Activated CD4-positive, alpha-beta T cell treated with anti-CD3 and anti-CD28 coated beads, Interleukin-2, amount 10 ng/mL, durations not matched to agents 7 days and 5 days (primary cell): ENCODE results near the gene MED16. TPM values are rescaled to one million over a fixed set of nuclear protein-coding genes. Genes with fewer than 3 reads are reported as not detected.

Source experiments
- CTCF ChIA-PET: fragments of 350-600 bp; sonication (Branson Sonifier 250); formaldehyde crosslinking; loops from one replicate; lab custom pipeline; 2021; ENCODE audit warnings: antibody characterized with exemption; lab: Charles Lee
- POLR2A ChIA-PET: fragments of 350-600 bp; sonication (Branson Sonifier 250); formaldehyde crosslinking; loops from one replicate; lab custom pipeline; 2021; ENCODE audit warnings: antibody characterized with exemption; lab: Charles Lee
- DNase-seq: peaks from one replicate; pipeline ENCODE4 v3.0.0-alpha.2; 2020
- H3K27ac Mint-ChIP-seq: one replicate; pipeline ENCODE4 v1.8.0; 2021; ENCODE audit warnings: mild to moderate bottlenecking, moderate library complexity, mixed read lengths
- H3K27me3 Mint-ChIP-seq: one replicate; pipeline ENCODE4 v1.8.0; 2021; ENCODE audit warnings: mixed read lengths
- H3K36me3 Mint-ChIP-seq: one replicate; pipeline ENCODE4 v1.8.0; 2021; ENCODE audit warnings: low read depth, mixed read lengths
- H3K4me1 Mint-ChIP-seq: one replicate; pipeline ENCODE4 v1.8.0; 2021; ENCODE audit warnings: mixed read lengths
- H3K4me3 Mint-ChIP-seq: one replicate; pipeline ENCODE4 v1.8.0; 2021; ENCODE audit warnings: mild to moderate bottlenecking, moderate library complexity, mixed read lengths
- H3K9me3 Mint-ChIP-seq: one replicate; pipeline ENCODE4 v1.8.0; 2021; ENCODE audit warnings: mixed read lengths
- total RNA-seq, 2 experiments: library from RNA; stranded (reverse); gene quantifications; one replicate each; pipeline ENCODE4 v1.2.3, GENCODE V29; 2021

The MED16 gene, protein sequence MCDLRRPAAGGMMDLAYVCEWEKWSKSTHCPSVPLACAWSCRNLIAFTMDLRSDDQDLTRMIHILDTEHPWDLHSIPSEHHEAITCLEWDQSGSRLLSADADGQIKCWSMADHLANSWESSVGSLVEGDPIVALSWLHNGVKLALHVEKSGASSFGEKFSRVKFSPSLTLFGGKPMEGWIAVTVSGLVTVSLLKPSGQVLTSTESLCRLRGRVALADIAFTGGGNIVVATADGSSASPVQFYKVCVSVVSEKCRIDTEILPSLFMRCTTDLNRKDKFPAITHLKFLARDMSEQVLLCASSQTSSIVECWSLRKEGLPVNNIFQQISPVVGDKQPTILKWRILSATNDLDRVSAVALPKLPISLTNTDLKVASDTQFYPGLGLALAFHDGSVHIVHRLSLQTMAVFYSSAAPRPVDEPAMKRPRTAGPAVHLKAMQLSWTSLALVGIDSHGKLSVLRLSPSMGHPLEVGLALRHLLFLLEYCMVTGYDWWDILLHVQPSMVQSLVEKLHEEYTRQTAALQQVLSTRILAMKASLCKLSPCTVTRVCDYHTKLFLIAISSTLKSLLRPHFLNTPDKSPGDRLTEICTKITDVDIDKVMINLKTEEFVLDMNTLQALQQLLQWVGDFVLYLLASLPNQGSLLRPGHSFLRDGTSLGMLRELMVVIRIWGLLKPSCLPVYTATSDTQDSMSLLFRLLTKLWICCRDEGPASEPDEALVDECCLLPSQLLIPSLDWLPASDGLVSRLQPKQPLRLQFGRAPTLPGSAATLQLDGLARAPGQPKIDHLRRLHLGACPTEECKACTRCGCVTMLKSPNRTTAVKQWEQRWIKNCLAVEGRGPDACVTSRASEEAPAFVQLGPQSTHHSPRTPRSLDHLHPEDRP
- total RNA-seq: 10 to 100 TPM; 72.5 to 88.1 TPM

DNA sequence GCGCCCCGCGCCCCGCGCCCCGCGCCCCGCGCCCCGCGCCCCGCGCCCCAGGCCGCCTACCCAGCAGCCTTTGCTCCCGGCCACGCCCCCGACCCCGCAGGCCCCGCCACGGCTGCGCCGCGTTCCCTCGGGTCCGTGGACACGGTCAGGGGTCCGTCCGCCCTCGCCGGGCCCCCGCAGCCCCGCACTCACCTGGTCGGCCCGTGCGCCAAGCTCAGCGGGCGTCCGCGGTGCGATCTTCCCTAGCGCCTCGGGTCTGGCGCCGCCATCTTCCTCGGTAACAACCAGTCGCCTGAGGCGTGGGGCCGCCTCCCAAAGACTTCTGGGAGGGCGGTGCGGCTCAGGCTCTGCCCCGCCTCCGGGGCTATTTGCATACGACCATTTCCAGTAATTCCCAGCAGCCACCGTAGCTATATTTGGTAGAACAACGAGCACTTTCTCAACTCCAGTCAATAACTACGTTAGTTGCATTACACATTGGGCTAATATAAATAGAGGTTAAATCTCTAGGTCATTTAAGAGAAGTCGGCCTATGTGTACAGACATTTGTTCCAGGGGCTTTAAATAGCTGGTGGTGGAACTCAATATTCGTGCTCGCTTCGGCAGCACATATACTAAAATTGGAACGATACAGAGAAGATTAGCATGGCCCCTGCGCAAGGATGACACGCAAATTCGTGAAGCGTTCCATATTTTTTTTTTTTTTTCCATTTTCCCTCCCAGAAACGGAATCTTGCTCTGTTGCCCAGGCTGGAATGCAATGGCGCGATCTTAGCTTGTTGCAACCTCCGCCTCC is at the start of gene MED16, which contains the start of gene RNU6-9:
TSS of gene MED16 (minus strand) at position 294 of the 796 bp plus-strand sequence. CDS start 2,056 bp downstream, outside the sequence.
TSS of gene RNU6-9 (plus strand) at position 591 of the 796 bp plus-strand sequence.
- CTCF ChIA-PET: interaction anchor here (0.6 to 2.0 kb wide), 6 partner anchors 9 to 177 kb away, joined by 3 to 17 read pairs (median 4); no protein-coding TSS in a partner anchor
- Mint-ChIP-seq H3K27ac (peak within 1 kb of the TSS; percentile 98), H3K9me3 (no peaks in the 10 kb centered on the region), H3K36me3 (peaks cover 12% of the 10 kb centered on the region), H3K4me1 (peaks cover 28% of the 10 kb centered on the region), H3K4me3 (peak within 1 kb of the TSS; percentile 92), H3K27me3 (no peaks in the 10 kb centered on the region)
- POLR2A ChIA-PET: interaction anchor here (0.5 to 0.7 kb wide), 3 partner anchors 17 to 1373 kb away, joined by 3 read pairs; no protein-coding TSS in a partner anchor
- peak; percentile 92 for DNase-seq

DNA sequence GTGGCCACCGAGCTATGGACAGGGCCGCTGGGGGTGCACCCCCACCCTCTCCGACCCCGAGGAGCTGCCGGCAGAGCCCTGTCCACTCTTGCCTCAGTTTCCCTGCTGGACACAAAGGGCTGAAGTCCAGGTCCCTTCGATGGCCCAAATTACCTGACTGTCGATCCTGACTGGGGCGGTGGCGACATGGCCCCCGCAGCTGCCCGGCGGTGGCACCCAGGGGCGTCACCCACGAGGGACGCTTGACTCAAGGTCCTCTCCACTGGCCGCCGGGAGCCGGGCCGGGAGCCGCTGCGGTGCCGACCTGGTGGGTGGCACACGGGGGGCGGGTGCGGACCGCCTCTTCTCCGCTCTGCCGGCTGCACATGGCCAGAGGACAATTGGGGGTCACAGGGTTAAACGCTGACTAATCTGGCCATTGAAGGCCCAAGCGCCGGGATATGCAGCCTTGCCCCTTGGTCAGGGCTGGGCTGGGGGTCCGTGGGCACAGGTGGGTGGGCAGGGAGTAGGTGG is 49.2 kb upstream of the MED16 start:
- Mint-ChIP-seq H3K4me3 (no peak overlapping the region), H3K4me1 (peaks cover 30% of the 10 kb centered on the region), H3K36me3 (peaks cover 14% of the 10 kb centered on the region), H3K27ac (no peak overlapping the region), H3K27me3 (no peaks in the 10 kb centered on the region), H3K9me3 (peaks cover 3% of the 10 kb centered on the region)
- no peak for DNase-seq
- ChIA-PET POLR2A (no interaction called here), CTCF (no interaction called here)

DNA sequence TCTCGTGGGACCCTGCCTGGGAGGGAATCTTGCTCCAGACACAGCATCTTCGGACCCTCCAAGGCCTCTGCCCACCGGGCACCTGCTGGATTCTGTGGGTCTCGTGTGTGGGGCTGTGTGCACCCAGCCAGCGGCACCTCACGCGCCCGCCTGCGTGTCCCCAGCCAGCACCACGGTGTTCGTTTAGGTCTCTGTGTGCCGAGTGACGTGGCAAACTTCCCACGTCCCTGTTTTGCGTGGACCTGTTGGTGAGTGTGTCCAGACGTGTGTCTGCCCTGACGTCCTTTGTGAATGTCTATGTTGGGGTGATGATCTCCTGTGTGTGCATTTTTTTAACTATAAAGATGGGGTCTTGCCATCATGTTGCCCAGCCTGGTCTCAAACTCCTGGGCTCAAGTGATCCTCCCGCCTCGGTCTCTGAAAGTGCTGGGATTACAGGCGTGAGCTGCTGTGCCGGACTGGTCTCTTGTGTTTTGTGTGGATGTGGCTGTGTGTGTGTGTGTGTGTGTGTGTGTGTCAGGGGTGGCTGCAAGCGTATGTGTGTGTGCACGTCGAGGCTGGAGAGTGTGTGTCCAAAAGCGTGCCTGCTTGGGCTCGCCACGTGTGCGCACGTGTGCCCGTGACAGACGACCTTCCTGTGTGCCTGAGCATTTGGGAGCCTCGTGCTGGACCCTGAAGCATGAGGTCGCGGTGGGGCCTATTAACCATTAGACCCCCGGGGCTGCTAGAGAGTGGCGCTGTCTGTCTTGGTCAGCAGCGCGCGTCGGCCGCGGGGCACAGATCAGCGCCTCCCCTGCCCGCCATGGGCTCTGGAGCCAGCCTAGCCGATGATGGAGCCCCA is 48.5 kb upstream of the MED16 start:
- H3K36me3 Mint-ChIP-seq: peaks cover 17% of the 10 kb centered on the region
- no peaks in the 10 kb centered on the region for H3K27me3 Mint-ChIP-seq
- H3K27ac Mint-ChIP-seq: peak overlapping the region; percentile 54
- POLR2A ChIA-PET: no interaction called here
- DNase-seq: no peak
- H3K4me1 Mint-ChIP-seq: peaks cover 35% of the 10 kb centered on the region
- CTCF ChIA-PET: no interaction called here
- peaks cover 3% of the 10 kb centered on the region for H3K9me3 Mint-ChIP-seq
- H3K4me3 Mint-ChIP-seq: peak overlapping the region; percentile 69

DNA sequence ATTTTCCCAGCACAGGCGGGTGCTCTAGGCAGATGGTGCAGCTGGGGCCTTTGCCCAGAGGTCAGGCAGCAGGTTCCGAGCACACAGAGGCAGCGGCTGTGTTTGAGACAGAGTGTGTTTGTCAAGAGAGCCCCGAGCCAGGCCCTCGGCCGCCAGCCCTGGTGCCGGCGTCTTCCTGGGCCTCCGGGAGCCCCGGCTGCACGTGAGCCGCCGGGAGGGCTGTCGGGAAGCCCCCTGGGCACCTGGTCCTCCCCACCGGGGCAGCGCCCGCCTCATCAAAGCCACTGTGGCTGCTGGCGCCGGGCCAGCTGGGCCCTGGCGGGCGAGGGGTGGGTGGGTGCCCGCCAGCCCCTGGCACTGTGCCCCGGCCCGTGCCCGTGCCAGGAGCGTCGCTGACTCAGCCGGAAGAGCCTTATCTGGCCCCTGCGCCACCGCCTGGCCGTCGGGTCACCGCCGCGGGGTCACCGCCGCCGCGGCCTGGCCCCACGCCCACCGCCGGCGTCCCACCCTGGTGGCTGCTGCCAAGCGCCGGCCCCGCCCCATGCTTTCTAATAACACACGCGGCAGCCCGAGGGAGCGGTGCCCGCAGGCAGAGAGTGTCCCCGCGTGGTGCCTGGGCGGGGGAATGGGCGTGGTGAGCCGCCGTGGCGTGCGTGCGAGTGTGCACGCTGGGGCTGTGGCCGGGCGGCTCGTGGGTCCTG is 47.8 kb upstream of the MED16 start:
- ChIA-PET CTCF (interaction anchor here (1.4 kb wide), 1 partner anchor 300 kb away, joined by 3 read pairs; no protein-coding TSS in a partner anchor), POLR2A (no interaction called here)
- Mint-ChIP-seq H3K9me3 (peaks cover 3% of the 10 kb centered on the region), H3K27ac (peak overlapping the region; percentile 76), H3K36me3 (peaks cover 17% of the 10 kb centered on the region), H3K27me3 (no peaks in the 10 kb centered on the region), H3K4me3 (peak overlapping the region; percentile 69), H3K4me1 (peaks cover 35% of the 10 kb centered on the region)
- DNase-seq: peak; percentile 63

DNA sequence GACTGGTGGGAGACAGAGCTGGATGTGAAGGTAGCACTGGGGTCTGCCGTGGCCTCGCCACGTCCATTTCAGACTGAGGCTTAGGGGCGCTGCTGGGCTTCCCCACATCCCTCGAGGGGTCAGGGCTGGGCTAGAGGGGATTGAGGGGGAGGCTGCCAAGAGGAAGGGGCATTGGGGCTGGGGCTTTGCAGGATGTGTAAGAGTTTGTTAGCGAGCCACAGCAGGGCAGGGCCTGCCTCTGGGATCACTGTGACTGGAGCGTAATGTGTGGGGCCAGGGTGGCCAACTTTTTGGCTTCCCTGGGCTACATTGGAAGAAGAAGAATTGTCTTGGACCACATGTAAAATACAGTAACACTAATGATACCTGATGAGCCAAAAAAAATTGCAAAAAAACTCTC is 46.9 kb upstream of the MED16 start:
- CTCF ChIA-PET: interaction anchor here (0.6 to 1.4 kb wide), 3 partner anchors 10 to 301 kb away, joined by 3 to 5 read pairs (median 3); no protein-coding TSS in a partner anchor
- DNase-seq: no peak
- Mint-ChIP-seq H3K27me3 (no peaks in the 10 kb centered on the region), H3K9me3 (peaks cover 3% of the 10 kb centered on the region), H3K27ac (peak overlapping the region; percentile 76), H3K4me3 (peak overlapping the region; percentile 17), H3K36me3 (peaks cover 17% of the 10 kb centered on the region), H3K4me1 (peaks cover 35% of the 10 kb centered on the region)
- POLR2A ChIA-PET: no interaction called here

DNA sequence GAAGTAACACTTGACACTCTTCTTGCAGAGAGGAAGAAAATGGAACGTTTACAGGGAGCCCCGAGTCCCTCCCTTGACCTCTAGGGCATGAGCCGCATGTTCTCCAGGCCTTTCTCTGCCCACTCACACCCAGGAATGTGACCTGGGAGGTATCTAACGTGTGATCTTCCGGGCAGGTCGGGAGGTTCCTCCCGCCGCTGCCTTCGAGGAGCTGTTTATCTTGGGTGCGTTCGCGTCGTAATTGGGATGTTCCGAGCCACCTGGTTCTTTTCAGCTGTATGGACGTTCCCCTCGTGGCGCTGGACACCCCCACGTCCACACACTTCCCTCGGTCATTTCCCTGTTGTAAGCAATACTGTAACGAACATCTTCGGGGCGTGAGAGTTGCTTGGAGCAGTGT is 46.5 kb upstream of the MED16 start:
- H3K9me3 Mint-ChIP-seq: peaks cover 3% of the 10 kb centered on the region
- ChIA-PET POLR2A (no interaction called here), CTCF (interaction anchor here (0.6 to 1.4 kb wide), 3 partner anchors 10 to 301 kb away, joined by 3 to 5 read pairs (median 3); no protein-coding TSS in a partner anchor)
- H3K27me3 Mint-ChIP-seq: no peaks in the 10 kb centered on the region
- no peak for DNase-seq
- no peak overlapping the region for H3K4me3 Mint-ChIP-seq
- H3K4me1 Mint-ChIP-seq: peaks cover 35% of the 10 kb centered on the region
- peaks cover 17% of the 10 kb centered on the region for H3K36me3 Mint-ChIP-seq
- no peak overlapping the region for H3K27ac Mint-ChIP-seq

DNA sequence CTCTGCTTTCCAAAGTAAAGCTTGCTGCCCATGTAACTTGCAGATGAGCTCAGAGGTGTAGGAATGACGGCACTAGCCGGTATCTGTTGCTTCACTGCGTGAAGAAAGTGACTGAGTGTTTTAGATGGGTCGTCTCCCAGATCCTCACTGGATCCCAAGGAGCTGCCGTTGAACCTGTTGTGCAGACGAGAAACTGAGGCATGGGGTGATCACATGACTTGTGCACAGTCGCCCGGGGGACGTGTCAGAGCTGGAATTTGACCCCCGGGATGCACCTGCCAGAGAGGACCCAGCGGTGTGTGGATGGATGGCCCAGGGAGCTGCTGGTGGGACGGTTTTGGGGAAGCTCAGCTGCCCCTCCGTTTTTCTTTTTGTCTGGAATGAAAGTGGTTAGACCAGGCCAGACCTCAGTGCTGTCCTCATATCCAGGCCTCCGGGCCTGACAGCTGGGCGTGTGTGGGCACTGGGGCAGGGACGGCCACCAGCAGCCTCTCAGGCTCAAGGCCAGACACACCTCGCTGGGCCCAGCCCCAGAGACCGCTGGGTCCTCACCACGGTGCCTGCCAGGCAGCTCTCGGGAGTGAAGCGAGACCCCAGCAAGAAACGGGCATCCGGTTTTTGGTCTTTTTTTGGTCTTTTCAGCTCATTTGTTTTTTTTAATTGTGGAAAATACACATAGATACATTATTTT is 45.4 kb upstream of the MED16 start:
- DNase-seq: no peak
- CTCF ChIA-PET: interaction anchor here (0.6 to 2.2 kb wide), 6 partner anchors 9 to 569 kb away, joined by 3 to 7 read pairs (median 3); no protein-coding TSS in a partner anchor
- Mint-ChIP-seq H3K27ac (no peak overlapping the region), H3K4me3 (no peak overlapping the region), H3K9me3 (peaks cover 3% of the 10 kb centered on the region), H3K36me3 (peaks cover 17% of the 10 kb centered on the region), H3K27me3 (no peaks in the 10 kb centered on the region), H3K4me1 (peaks cover 35% of the 10 kb centered on the region)
- POLR2A ChIA-PET: interaction anchor here (0.7 kb wide), 1 partner anchor 164 kb away, joined by 4 read pairs; no protein-coding TSS in a partner anchor

DNA sequence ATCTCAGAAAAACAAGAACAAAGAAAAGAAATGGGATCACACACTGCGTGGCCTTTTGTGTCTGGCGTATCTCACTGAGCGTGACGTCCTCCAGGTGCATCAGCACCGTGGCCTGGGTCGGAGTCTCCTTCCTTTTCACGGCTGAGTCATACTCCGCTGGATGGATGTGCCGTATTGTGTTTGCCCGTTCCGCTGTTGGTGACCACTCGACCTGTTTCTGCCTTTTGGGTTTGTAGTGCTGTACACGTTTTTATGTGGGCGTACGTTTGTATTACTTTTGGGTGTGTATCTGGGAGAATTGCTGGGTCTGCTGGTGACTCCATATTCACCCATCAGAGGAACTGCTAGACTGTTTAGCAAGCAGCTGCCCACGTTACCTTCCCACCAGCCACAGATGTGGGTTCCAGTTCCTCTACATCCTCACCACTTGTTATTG is 44.3 kb upstream of the MED16 start:
- Mint-ChIP-seq H3K27me3 (no peaks in the 10 kb centered on the region), H3K4me1 (peaks cover 42% of the 10 kb centered on the region), H3K9me3 (peaks cover 3% of the 10 kb centered on the region), H3K4me3 (no peak overlapping the region), H3K27ac (peak overlapping the region; percentile 68), H3K36me3 (peaks cover 20% of the 10 kb centered on the region)
- ChIA-PET POLR2A (no interaction called here), CTCF (interaction anchor here (0.7 to 2.2 kb wide), 3 partner anchors 14 to 82 kb away, joined by 3 to 7 read pairs (median 3); no protein-coding TSS in a partner anchor)
- DNase-seq: peak; percentile 75

DNA sequence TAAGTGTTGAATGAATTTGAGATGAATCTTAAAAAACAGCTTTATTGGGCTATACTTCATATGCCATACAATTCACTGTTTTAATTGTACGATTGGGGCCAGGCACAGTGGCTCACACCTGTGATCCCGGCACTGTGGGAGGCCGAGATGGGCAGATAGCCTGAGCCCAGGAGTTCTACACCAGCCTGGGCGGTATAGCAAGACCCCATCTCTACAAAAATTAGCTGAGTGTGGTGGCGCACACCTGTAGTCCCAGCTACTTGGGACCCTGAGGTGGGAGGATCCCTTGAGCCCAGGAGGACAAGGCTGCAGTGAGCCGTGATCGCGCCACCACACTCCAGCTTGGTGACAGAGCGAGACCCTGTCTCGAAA is 43.2 kb upstream of the MED16 start:
- Mint-ChIP-seq H3K27ac (no peak overlapping the region), H3K9me3 (peaks cover 3% of the 10 kb centered on the region), H3K4me3 (no peak overlapping the region), H3K27me3 (no peaks in the 10 kb centered on the region), H3K36me3 (peaks cover 19% of the 10 kb centered on the region), H3K4me1 (peaks cover 42% of the 10 kb centered on the region)
- ChIA-PET CTCF (interaction anchor here (1.0 to 1.5 kb wide), 2 partner anchors 11 to 13 kb away, joined by 3 to 4 read pairs; no protein-coding TSS in a partner anchor), POLR2A (no interaction called here)
- no peak for DNase-seq

DNA sequence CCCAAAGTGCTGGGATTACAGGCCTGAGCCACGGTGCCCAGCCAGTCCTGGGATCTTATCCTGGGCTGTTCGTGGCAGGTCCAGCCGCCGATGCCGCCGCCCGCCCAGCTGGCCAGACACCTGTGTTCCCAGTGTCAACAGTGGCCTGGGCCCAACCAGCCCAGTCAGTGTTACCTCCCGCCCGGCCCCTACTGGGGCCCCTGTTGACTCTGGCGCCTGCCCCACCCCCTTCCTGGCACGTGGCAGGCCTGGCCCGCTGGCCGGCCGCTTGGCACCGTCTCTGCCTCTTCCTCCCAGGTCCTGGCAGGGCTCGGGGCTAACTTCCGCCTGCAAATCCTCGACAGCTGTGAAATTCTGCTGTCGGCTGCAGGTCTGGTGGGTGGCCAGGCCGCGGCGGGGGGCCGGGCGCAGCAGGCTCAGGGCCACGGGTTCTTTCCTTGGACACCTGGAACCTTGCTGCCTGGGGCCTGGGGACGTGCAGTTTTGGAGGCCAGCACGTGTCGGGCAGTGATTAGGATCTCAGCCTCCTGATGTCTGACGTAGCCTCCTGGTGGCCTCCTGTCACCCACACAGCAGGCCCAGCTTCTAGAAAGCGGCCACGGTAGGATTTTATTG is 42.0 kb upstream of the MED16 start:
- peaks cover 36% of the 10 kb centered on the region for H3K4me1 Mint-ChIP-seq
- ChIA-PET CTCF (interaction anchor here (1.5 kb wide), 1 partner anchor 10 kb away, joined by 4 read pairs; no protein-coding TSS in a partner anchor), POLR2A (no interaction called here)
- no peaks in the 10 kb centered on the region for H3K27me3 Mint-ChIP-seq
- H3K27ac Mint-ChIP-seq: no peak overlapping the region
- no peak overlapping the region for H3K4me3 Mint-ChIP-seq
- peaks cover 3% of the 10 kb centered on the region for H3K9me3 Mint-ChIP-seq
- peaks cover 19% of the 10 kb centered on the region for H3K36me3 Mint-ChIP-seq
- DNase-seq: no peak
